Left renal pelvis (tissue), 4 donors: Measurements from ENCODE around the gene MRGPRE. TPM values are rescaled to one million over a fixed set of nuclear protein-coding genes. Genes with fewer than 3 reads are reported as not detected.
"Not testable (repeated sequence)": the region's sequence is repeated elsewhere in the genome, so short reads cannot be mapped to it uniquely, and the experiment has no call there.

Experiments
- DNase-seq, 4 donors: peaks; one replicate each; pipeline ENCODE4 v3.0.0-alpha.2; 2013; ENCODE audit warnings: low read depth in 4 of 4, low spot score in 3 of 4
- polyA plus RNA-seq, 4 donors: library from polyadenylated mRNA; unstranded; fragments of 120-200 nt; gene quantifications; one replicate each; pipeline ENCODE4 v1.2.1, GENCODE V29; 2013; ENCODE audit not compliant: insufficient read length in 4 of 4

MRGPRE gene
- not detected for polyA plus RNA-seq

- DNase-seq = no peak
Measured at GRCh38 chr11:3231851-3232744, at the start of gene MRGPRE. Gene MRGPRE, minus strand, starts transcription at chr11:3232417. Its CDS starts 3,618 bp downstream, at chr11:3228799.

- not testable (repeated sequence) for DNase-seq
Measured at GRCh38 chr11:3281146-3281545, 48.9 kb upstream of the MRGPRE start.

- DNase-seq = not testable (repeated sequence)
Measured at GRCh38 chr11:3280662-3281061, 48.4 kb upstream of the MRGPRE start.

GRCh38 chr11:3278922-3279321 is 46.7 kb upstream of the MRGPRE start:
- DNase-seq = not testable (repeated sequence)

- DNase-seq = not testable (repeated sequence)
Measured at GRCh38 chr11:3273629-3274028, 41.4 kb upstream of the MRGPRE start.

GRCh38 chr11:3262548-3262947 is 30.3 kb upstream of the MRGPRE start:
- not testable (repeated sequence) for DNase-seq

GRCh38 chr11:3261831-3262230 is 29.6 kb upstream of the MRGPRE start:
- not testable (repeated sequence) for DNase-seq

GRCh38 chr11:3257509-3257908 is 25.3 kb upstream of the MRGPRE start:
- DNase-seq = not testable (repeated sequence)

GRCh38 chr11:3255241-3255640 is 23.0 kb upstream of the MRGPRE start:
- not testable (repeated sequence) for DNase-seq

GRCh38 chr11:3254773-3255172 is 22.6 kb upstream of the MRGPRE start:
- DNase-seq = not testable (repeated sequence)

- no peak for DNase-seq
Measured at GRCh38 chr11:3245071-3245470, 12.9 kb upstream of the MRGPRE start.

GRCh38 chr11:3243880-3244279 is 11.7 kb upstream of the MRGPRE start:
- no peak for DNase-seq

GRCh38 chr11:3237119-3237518 is 4.9 kb upstream of the MRGPRE start:
- no peak for DNase-seq

- no peak for DNase-seq
Measured at GRCh38 chr11:3234846-3235245, 2.6 kb upstream of the MRGPRE start.

GRCh38 chr11:3232956-3233355 is 739 bp upstream of the MRGPRE start:
- DNase-seq = no peak

GRCh38 chr11:3231550-3231850 is 717 bp downstream of the MRGPRE start:
- no peak for DNase-seq

GRCh38 chr11:3230636-3231549 is 1.3 kb downstream of the MRGPRE start:
- DNase-seq = no peak

GRCh38 chr11:3229673-3230630 is 2.3 kb downstream of the MRGPRE start:
- no peak for DNase-seq

GRCh38 chr11:3228445-3228829 is 3.8 kb downstream of the MRGPRE start:
- DNase-seq = no peak
